ENCODE data around the gene NPM3. TPM values are rescaled to one million over a fixed set of nuclear protein-coding genes. Genes with fewer than 3 reads are reported as not detected.

NPM3 gene
- total RNA-seq, 1 experiment from 2014 or later, result 80.7 TPM

DNA sequence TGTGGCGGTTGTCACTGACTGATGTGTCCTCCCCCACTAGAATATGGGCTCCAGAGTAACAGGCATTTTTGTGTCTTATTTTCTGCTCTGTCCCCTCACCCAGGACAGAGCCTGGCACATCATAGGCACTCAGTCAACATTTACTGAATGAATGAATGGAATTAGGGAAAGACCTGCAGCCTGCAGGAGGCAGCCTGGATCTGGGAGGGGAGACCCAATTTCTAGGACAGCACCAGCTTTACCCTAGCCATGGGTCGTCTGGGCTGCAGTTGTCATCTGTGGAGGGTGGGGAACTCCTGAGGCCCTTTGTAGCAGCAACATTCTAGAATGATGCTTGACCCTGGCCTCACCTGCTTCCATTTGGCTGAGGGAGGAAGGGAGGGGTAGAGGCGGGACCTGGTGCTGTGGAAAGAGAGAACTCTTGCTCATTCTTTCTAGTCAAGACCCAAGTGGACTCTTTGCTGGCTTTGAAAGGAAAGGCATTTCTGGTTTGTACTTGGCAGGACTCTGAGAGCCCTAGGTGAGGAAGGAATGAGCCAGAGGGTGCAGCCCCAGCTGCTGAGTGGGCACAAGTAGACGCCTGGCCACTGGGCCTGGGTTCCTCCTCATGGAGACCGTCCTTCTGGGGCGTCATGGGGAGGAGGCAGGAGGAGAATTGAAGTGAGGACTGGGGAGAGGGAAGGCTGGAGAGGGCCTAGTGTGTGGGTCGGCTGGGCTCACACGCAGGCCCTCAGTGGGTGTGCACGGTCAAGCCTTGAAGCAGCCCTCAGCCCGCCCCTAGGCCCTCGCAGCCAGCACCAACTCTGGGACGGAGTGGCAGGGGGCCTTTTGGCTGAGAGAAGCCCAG is 16.3 kb downstream of the NPM3 start:
- Histone ChIP-seq H3K4me3 (no peak overlapping the region), H3K9me3 (replicated peaks) (no peaks in the 10 kb centered on the region), H3K27me3 (replicated peaks) (peaks cover 9% of the 10 kb centered on the region; the same call in 1 of the 2 replicates), H3K36me3 (no peaks in the 10 kb centered on the region), H3K27ac (no peak overlapping the region), H3K4me1 (replicated peaks) (no peaks in the 10 kb centered on the region)
- no peak for DNase-seq (ENCODE audit: low read depth in 1 of 2, low spot score in 2 of 2)

DNA sequence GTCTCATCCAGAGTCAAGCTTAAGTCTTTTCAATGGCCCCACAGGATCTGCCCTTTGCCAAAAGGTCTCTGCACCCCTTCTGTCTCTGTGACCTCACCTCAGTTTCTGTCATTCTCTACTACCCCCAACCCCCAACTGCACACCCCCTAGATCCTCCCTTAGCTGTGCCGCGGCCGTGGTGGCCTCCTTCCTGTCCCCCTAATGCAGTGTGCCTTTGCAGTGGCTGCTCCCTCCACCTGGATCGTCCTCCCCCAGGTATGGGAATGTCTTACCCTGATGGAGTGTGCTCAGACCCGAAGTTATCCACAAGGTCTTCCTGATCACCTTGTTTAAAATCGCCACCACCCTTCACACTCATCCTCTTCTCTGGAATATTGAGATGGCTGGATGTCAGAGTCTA is 16.9 kb downstream of the NPM3 start:
- DNase-seq (ENCODE audit: low read depth in 1 of 2, low spot score in 2 of 2), result no peak
- Histone ChIP-seq H3K27ac (no peak overlapping the region), H3K9me3 (replicated peaks) (no peaks in the 10 kb centered on the region), H3K27me3 (replicated peaks) (peaks cover 3% of the 10 kb centered on the region; the same call in 1 of the 2 replicates), H3K36me3 (no peaks in the 10 kb centered on the region), H3K4me3 (no peak overlapping the region), H3K4me1 (replicated peaks) (no peaks in the 10 kb centered on the region)

GRCh38 chr10:101763141-101763846 is 20.0 kb downstream of the NPM3 start:
- Histone ChIP-seq H3K4me1 (replicated peaks) (no peaks in the 10 kb centered on the region), H3K27ac (no peak overlapping the region), H3K27me3 (replicated peaks) (peaks cover 9% of the 10 kb centered on the region; the same call in 1 of the 2 replicates), H3K4me3 (no peak overlapping the region), H3K36me3 (no peaks in the 10 kb centered on the region), H3K9me3 (replicated peaks) (no peaks in the 10 kb centered on the region)
- DNase-seq (ENCODE audit: low read depth in 1 of 2, low spot score in 2 of 2), result no peak

GRCh38 chr10:101762736-101763135 is 20.5 kb downstream of the NPM3 start:
- DNase-seq (ENCODE audit: low read depth in 1 of 2, low spot score in 2 of 2), result no peak
- Histone ChIP-seq H3K27me3 (replicated peaks) (peaks cover 9% of the 10 kb centered on the region; the same call in 1 of the 2 replicates), H3K36me3 (no peaks in the 10 kb centered on the region), H3K4me3 (no peak overlapping the region), H3K27ac (no peak overlapping the region), H3K4me1 (replicated peaks) (no peaks in the 10 kb centered on the region), H3K9me3 (replicated peaks) (no peaks in the 10 kb centered on the region)

DNA sequence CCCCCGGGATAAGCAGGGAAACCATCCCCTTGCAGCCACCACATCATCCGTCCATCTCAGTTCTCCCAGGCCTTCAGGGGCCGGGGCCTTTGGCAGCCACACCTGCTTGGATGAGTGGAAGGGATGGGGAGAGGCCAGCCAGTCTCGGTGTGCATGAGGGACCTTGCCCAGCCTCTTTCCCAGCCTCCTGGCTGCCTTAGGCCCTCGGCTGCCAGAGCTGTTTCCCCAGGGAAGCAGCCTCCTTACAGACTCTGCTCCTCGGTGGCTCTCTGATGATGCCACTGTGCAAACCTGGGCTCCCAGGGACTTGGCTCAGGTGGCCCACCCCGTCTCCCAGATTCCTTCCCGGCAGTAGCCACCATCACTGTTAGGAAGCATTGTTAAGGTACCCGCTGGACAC is 22.0 kb downstream of the NPM3 start:
- Histone ChIP-seq H3K9me3 (replicated peaks) (no peaks in the 10 kb centered on the region), H3K4me3 (no peak overlapping the region), H3K27me3 (replicated peaks) (peaks cover 6% of the 10 kb centered on the region; the same call in 1 of the 2 replicates), H3K36me3 (no peaks in the 10 kb centered on the region), H3K27ac (no peak overlapping the region), H3K4me1 (replicated peaks) (no peaks in the 10 kb centered on the region)
- no peak for DNase-seq (ENCODE audit: low read depth in 1 of 2, low spot score in 2 of 2)

DNA sequence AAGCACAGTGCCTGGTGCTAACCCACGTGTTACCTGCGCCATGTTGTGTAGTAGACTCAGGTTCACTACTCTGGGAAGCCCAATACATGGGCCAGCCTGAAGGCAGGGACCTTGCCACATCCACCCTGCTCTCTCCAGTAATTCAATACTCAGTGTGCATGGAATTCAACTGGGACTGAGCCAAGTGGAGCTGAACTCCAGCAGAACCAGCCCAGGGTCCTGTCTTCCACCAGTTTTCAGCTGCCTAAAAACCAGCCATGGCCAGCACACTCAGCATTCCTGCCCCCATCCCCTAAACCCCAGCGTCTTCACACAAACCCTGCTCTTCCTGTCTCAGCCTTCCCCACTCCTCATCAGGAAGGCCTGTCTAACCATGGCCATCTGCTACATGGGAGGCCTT is 22.7 kb downstream of the NPM3 start:
- H3K9me3 ChIP-seq (replicated peaks), result no peaks in the 10 kb centered on the region
- peaks cover 6% of the 10 kb centered on the region; the same call in 1 of the 2 replicates for H3K27me3 ChIP-seq (replicated peaks)
- no peak overlapping the region for H3K27ac ChIP-seq
- H3K4me3 ChIP-seq, result no peak overlapping the region
- no peak for DNase-seq (ENCODE audit: low read depth in 1 of 2, low spot score in 2 of 2)
- H3K4me1 ChIP-seq (replicated peaks), result no peaks in the 10 kb centered on the region
- H3K36me3 ChIP-seq, result no peaks in the 10 kb centered on the region

- H3K4me1 ChIP-seq (replicated peaks), result no peaks in the 10 kb centered on the region
- no peaks in the 10 kb centered on the region for H3K9me3 ChIP-seq (replicated peaks)
- H3K27me3 ChIP-seq (replicated peaks), result peaks cover 6% of the 10 kb centered on the region; the same call in 1 of the 2 replicates
- H3K27ac ChIP-seq, result no peak overlapping the region
- no peaks in the 10 kb centered on the region for H3K36me3 ChIP-seq
- DNase-seq (ENCODE audit: low read depth in 1 of 2, low spot score in 2 of 2), result no peak
- H3K4me3 ChIP-seq, result no peak overlapping the region
Measured at GRCh38 chr10:101759309-101760247, 23.7 kb downstream of the NPM3 start.

DNA sequence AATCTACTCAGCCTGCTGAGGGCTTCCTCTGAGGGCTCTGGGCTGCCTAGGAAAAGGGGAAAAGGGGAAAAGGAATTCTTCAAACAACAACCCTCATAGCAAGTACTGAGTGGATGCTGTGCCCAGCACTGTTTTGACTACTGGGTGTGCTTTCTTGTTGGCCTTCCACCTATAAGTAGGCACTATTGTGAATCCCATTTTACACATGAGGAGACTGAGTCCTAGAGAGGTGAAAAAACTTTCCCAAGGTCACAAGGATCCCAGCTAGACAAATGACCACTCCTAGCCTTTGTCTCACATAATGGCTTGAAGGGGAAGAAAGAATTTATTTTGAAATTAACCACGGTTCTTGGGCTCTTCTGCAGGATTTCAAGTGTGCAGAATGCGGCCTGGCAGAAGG is 24.4 kb downstream of the NPM3 start:
- Histone ChIP-seq H3K27ac (no peak overlapping the region), H3K27me3 (replicated peaks) (peaks cover 12% of the 10 kb centered on the region), H3K4me1 (replicated peaks) (no peaks in the 10 kb centered on the region), H3K9me3 (replicated peaks) (no peaks in the 10 kb centered on the region), H3K36me3 (no peaks in the 10 kb centered on the region), H3K4me3 (no peak overlapping the region)
- DNase-seq (ENCODE audit: low read depth in 1 of 2, low spot score in 2 of 2), result no peak

- no peaks in the 10 kb centered on the region for H3K4me1 ChIP-seq (replicated peaks)
- H3K4me3 ChIP-seq, result no peak overlapping the region
- no peaks in the 10 kb centered on the region for H3K9me3 ChIP-seq (replicated peaks)
- H3K36me3 ChIP-seq, result no peaks in the 10 kb centered on the region
- H3K27ac ChIP-seq, result no peak overlapping the region
- H3K27me3 ChIP-seq (replicated peaks), result peaks cover 9% of the 10 kb centered on the region
- DNase-seq (ENCODE audit: low read depth in 1 of 2, low spot score in 2 of 2), result no peak
Measured at GRCh38 chr10:101752241-101752640, 31.0 kb downstream of the NPM3 start.

- no peak overlapping the region for H3K27ac ChIP-seq
Measured at GRCh38 chr10:101749047-101750016, 33.9 kb downstream of the NPM3 start.

GRCh38 chr10:101748496-101748895 is 34.8 kb downstream of the NPM3 start:
- Histone ChIP-seq H3K27me3 (replicated peaks) (no peaks in the 10 kb centered on the region), H3K9me3 (replicated peaks) (no peaks in the 10 kb centered on the region), H3K27ac (no peak overlapping the region), H3K4me1 (replicated peaks) (no peaks in the 10 kb centered on the region), H3K4me3 (no peak overlapping the region), H3K36me3 (no peaks in the 10 kb centered on the region)
- no peak for DNase-seq (ENCODE audit: low read depth in 1 of 2, low spot score in 2 of 2)

More at GRCh38 chr10:101749047-101750016, 33.9 kb downstream of the NPM3 start:
- Histone ChIP-seq H3K36me3 (no peaks in the 10 kb centered on the region), H3K4me3 (no peak overlapping the region), H3K4me1 (replicated peaks) (no peaks in the 10 kb centered on the region), H3K27me3 (replicated peaks) (peaks cover 8% of the 10 kb centered on the region), H3K9me3 (replicated peaks) (no peaks in the 10 kb centered on the region)
- DNase-seq (ENCODE audit: low read depth in 1 of 2, low spot score in 2 of 2), result no peak

- H3K36me3 ChIP-seq, result no peaks in the 10 kb centered on the region
- no peak for DNase-seq (ENCODE audit: low read depth in 1 of 2, low spot score in 2 of 2)
- H3K27ac ChIP-seq, result no peak overlapping the region
- H3K9me3 ChIP-seq (replicated peaks), result no peaks in the 10 kb centered on the region
- no peaks in the 10 kb centered on the region for H3K4me1 ChIP-seq (replicated peaks)
- no peak overlapping the region for H3K4me3 ChIP-seq
- no peaks in the 10 kb centered on the region for H3K27me3 ChIP-seq (replicated peaks)
Measured at GRCh38 chr10:101745074-101745696, 38.1 kb downstream of the NPM3 start.

All from SJSA1 (cell line).